HG02678 (cell line): ENCODE data around the gene POP4.
"Not testable (repeated sequence)": the region's sequence is repeated elsewhere in the genome, so short reads cannot be mapped to it uniquely, and the experiment has no call there.

Source experiments
- ATAC-seq: cut with Tn5 transposase; IDR thresholded peaks from one replicate; pipeline ENCODE4 v1.9.1; 2021; ENCODE audit warnings: mild to moderate bottlenecking, moderate library complexity; ENCODE audit not compliant: unreplicated experiment

The POP4 gene

GRCh38 chr19:29610574-29611271 is 4.6 kb downstream of the POP4 start:
- ATAC-seq: peak; percentile 69

GRCh38 chr19:29612121-29612520 is 6.0 kb downstream of the POP4 start:
- no peak for ATAC-seq

DNA sequence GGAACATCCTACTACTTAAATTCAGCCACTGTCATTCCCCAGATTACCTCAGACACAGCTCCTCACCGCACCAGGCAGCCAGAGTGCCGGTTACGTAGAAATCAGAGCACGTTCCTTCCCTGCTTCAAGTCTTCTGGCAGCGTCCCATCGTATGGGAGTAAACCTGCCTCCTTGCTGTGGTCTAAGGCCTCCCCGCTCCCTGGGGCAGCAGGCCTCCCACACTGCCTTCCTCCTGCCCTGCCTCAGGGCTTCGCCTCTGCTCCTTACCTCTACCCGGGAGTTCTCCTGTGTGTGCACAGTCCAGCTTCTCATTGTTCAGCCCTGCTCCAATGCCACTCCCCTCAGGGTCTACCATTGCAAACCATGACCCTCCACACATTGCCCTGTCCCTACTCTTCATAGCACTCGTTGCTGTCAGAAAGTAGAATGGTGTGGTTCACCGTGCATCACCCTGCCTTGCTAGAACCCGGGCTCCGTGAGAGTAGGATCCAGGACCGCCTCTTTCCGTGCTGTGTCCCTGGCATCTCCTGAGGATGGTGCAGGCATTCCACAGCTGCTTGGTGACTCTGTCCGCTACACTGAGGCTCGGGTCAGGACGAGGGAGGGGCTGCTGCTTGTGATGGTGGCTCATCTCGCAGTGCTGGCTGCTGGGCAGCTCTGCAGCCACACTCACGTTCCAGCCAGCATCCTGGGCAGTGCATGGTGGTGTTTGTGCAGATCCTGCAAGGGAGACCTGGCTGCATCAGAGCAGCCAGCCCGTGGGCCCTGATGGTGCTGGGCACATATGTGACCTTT is 6.9 kb downstream of the POP4 start:
- no peak for ATAC-seq

DNA sequence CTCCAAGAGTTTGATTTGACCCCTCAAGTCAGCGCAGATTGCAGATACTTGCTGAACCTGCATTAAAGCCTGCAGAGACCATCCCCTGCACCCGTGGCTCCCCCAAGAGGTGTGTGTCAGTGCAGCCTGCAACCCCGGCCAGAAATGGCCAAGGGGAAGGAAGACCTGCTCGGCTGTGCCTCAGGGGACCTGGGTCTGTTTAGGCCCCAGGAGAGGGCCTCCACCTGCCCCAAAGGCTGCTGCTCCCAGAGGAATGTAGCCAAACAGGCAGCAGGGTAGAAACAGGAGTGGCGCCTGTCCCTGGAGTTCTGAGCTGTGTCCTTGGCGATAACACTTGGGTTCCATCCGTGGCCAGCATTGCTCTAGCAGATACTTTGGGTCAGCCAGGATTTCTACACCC is 8.0 kb downstream of the POP4 start:
- ATAC-seq: no peak

GRCh38 chr19:29614780-29615179 is 8.7 kb downstream of the POP4 start:
- ATAC-seq: no peak

DNA sequence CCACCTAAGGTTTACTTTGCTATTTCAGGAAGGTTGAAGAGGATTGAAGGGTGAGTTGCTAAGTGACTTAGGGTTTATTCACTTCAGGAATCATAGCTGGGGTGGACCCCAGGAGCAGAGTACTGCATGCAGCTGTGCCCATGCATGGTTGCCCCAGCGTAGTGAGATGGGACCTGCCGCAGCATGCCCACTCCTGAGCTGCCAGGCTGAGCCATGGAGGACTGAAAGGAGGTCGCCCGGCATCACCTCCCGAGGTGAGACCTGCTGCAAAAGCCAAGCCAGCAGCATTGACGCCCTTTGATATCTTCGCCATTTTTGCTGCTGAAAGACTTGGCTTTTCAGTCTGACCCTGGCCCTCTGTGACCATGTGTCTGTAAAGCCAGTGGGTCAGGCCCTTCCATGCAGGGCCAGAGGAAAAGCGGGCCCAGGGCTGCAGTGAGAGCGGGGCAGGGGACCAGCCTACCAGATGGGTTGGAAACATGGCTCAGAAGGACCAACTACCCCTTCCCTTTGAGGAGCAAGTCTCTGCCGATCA is 9.9 kb downstream of the POP4 start:
- no peak for ATAC-seq

- ATAC-seq: no peak
Measured at GRCh38 chr19:29616541-29616940, 10.5 kb downstream of the POP4 start.

DNA sequence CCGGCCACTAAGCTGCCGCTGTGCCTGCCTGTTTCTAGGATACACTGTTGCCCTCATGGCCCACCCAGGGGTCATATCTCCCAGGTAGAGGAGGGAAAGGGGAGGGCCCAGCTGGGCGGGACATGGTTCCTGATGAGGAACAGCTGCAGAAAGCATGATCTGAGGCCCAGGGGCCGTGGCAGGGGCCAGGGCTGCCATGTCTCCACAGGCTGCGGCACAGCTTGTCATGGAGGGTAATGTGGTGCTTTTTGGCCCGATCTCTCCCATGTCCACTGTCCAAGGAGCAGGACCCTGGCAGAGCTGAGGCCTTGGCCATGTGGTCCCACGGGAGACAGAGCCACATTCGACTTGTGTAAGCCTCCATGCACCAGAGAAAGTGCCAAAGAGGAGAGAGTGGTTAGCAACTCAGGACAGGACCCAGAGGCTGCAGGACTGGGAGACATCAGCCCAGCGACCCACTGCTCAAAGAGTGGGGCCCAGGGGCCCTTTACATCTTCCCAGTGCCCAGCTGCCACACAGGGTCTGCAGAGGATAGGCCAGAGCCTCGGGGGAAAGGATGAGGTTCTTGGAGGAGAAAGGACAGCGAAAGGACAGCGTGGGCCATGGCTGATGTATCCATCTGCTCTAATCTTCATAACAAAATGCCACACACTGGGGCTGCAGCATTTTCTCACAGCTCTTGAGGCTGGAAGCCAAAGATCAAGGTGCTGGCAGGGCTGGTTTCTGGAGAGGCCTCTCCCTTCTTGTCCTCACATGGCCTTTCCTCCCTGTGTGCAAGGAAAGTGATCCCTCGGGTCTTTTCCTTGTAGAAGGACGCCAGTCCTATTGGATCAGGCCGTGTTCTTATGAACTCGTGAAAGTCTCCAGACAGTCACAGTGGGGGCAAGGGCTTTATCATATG is 11.5 kb downstream of the POP4 start:
- ATAC-seq: no peak

DNA sequence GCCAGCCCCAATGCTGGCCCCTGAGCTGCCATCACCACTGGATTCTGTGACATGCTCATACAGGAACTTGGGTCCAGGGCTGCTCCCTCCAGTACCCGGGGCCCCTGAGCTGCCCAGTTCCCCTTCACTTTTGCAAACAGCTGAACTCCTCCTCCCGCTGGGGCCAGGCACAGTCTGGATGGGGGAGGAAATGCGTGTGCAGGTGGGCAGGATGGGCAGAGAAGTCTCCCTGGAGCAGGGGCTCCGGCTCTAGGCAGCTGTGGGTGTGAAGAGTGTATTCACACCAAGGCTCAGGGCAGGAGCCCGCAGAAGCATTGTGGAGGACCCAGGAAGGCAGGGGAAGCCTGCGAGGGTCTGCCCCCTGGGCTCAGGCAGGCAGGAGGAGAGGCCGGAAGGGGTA is 12.4 kb downstream of the POP4 start:
- ATAC-seq: no peak

DNA sequence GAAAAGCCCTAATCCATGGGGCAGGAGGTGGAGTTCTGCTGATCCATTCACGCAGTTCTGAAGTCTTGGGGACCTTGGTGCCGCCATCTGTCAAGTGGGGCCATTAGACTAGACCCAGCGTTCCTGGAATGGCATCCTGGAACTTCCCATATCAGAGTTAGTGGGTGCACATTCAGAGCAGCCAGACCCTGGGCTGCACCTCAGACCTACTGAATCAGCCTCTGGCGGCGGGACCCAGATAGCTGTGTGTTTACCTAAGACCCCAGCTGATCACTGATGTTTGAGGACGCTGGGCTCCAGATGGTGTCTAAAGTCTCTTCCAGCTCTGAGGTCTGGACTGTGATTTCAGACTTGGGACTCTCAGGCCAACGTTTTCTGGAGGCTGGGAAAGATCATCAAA is 12.8 kb downstream of the POP4 start:
- no peak for ATAC-seq

DNA sequence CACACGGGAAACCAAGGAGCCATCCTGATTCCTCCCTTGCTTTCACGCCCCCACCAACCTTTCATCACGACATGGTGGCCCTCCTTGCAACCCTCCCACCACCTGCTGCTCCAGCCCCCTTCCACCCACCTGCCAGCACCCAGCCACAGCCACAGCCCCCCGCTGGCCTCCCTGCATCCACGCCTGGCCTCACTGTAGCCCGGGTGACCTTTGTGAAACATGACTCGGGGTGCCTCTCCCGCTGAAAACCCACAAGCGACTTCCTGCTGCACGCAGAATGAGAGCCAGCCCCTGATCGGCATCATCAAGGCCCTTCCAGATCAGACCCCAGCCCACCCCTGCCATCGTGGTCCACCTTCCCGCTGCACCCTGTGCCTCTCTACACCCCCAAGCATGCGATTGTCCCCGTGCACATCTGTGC is 14.9 kb downstream of the POP4 start:
- no peak for ATAC-seq

DNA sequence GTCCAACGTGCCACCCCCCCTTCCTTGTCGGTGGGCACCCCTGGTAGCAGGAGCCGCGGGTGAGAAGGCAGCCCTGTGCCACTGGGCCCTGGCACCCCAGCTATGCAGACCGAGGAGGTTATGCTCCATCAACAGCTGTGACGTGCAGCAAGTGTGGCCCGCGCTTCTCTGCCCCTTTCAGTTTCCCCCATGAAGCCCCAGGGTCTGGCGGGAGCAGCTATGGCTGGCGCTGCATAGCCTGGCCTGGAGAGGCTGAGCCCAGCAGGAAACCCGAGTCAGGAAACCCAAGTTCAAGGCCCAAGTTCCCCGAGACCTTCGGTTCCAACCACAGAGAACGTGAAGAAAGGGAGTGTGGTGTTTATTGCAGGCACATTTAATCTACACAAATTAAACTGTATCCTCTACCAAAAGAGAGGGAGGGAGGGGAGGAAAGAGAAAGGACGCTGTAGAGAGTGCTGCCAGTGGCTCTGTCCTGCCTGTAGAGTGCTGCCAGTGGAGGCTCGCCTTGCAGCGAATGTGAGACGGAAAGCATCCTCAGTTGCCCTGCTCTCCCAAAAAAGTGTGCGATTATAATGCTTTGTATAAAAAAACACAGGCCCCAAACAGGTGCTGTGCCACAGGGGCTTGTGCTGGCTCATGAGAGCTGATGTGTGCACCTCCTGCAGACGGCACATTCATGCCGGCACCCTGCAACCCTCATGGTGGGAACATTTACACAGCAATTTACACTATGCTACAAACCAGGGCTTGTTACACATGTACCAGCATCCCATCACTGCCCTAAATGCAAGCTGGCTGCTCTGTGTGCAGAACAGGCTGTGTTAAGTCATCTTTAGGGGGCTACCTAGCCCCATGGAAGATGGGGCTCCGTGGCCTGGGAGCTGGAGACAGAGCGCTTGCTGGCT is 16.3 kb downstream of the POP4 start:
- ATAC-seq: peak; percentile 63

- no peak for ATAC-seq
Measured at GRCh38 chr19:29623726-29624488, 17.8 kb downstream of the POP4 start.

- no peak for ATAC-seq
Measured at GRCh38 chr19:29624489-29625185, 18.6 kb downstream of the POP4 start.

GRCh38 chr19:29625186-29625651 is 19.1 kb downstream of the POP4 start:
- no peak for ATAC-seq

DNA sequence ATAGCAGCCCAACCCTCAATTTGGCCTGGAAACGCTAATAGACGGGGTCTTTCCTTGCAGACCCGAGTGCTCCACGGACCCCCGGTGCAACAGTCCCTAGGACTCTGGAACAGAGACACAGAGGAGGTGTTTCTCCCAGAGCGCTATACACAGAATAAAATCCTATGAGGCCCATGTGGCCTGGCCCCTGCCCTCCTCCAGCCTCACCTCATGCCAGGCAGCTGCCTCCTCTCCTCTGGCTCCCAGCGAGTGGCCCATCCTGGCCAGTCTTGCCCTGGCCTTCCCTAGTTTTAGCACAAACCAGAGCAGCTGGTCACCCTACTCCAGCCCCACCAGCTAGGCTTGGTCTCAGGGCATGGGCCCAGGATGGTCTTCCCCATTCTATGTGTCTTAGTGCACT is 20.3 kb downstream of the POP4 start:
- no peak for ATAC-seq

DNA sequence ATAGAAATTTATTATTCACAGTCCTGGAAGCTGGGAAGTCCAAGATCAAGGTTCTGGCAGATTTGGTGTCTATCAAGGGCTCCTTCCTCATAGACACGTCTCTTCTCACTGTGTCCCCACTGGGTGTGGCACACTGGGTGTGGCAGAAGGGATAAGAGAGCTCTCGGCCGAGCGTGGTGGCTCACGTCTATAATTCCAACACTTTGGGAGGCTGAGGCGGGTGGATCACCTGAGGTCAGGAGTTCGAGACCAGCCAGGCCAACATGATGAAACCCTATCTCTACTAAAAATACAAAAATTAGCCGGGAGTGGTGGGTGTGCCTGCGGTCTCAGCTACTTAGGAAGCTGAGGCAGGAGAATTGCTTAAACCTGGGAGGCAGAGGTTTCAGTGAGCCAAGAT is 20.7 kb downstream of the POP4 start:
- not testable (repeated sequence) for ATAC-seq

- ATAC-seq: no peak
Measured at GRCh38 chr19:29628661-29629385, 22.7 kb downstream of the POP4 start.
